NB4 (cell line): ENCODE measurements around the gene EFL1.

Source experiments
- MYC ChIP-seq: IDR thresholded peaks from 2 replicates; pipeline ENCODE4 v1.6.1; 2011; ENCODE audit warnings: low read depth, low read length
- TF ChIP-seq, protein P1 (sequence below): IDR thresholded peaks from one replicate; pipeline ENCODE4 v1.5.1; 2012; ENCODE audit warnings: low read depth, low read length
- TF ChIP-seq, protein P2 (sequence below): IDR thresholded peaks from 2 replicates; pipeline ENCODE4 v1.6.1; 2011; ENCODE audit warnings: low read depth, low read length

DNA sequence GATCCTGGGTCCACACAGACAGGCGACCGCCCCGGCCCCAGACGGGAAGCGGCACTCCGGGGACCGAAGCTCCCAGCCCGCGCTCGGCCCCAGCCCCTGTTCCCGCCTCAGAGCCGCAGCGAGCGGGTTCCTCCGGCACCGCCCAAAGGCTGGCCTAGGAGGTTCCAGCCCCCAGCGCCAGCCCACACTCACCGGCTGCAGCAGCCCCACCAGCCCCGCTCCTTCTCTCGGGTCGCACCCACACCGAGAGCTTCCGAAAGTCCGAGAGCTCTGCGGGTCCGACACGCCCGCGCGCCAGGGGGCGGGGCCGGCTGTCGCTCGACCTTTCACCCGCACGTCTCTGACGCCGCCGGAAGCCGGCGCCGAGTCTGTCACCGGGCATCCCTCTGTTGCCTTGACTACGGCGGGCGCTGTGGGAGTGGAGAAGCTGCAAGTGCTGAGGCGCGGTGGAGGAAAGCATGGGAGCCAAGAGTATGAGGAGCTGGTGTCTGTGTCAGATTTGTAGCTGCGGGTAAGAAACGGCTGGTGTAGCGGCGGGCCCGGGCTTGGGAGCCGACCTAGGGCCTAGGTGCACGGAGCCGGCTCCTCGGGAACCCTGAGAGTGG is at the start of gene EFL1, which contains the start of gene SAXO2:
- TF ChIP-seq, protein P1, sequence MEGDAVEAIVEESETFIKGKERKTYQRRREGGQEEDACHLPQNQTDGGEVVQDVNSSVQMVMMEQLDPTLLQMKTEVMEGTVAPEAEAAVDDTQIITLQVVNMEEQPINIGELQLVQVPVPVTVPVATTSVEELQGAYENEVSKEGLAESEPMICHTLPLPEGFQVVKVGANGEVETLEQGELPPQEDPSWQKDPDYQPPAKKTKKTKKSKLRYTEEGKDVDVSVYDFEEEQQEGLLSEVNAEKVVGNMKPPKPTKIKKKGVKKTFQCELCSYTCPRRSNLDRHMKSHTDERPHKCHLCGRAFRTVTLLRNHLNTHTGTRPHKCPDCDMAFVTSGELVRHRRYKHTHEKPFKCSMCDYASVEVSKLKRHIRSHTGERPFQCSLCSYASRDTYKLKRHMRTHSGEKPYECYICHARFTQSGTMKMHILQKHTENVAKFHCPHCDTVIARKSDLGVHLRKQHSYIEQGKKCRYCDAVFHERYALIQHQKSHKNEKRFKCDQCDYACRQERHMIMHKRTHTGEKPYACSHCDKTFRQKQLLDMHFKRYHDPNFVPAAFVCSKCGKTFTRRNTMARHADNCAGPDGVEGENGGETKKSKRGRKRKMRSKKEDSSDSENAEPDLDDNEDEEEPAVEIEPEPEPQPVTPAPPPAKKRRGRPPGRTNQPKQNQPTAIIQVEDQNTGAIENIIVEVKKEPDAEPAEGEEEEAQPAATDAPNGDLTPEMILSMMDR, result no peak
- no peak; the same call in 1 of the 2 replicates for TF ChIP-seq MYC
- TF ChIP-seq, protein P2, sequence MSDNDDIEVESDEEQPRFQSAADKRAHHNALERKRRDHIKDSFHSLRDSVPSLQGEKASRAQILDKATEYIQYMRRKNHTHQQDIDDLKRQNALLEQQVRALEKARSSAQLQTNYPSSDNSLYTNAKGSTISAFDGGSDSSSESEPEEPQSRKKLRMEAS, result no peak; the same call in 1 of the 2 replicates
